Loucy (cell line): Measurements from ENCODE around the gene ARHGAP42.

Experiments
- EZH2phosphoT487 ChIP-seq: fragments of 200-600 bp; IDR thresholded peaks from 2 replicates; pipeline ENCODE4 v1.6.1; 2018; ENCODE audit warnings: antibody characterized with exemption, mild to moderate bottlenecking, moderate library complexity, borderline replicate concordance
- TF ChIP-seq, protein P1 (sequence below): fragments of 200-600 bp; sonication (generic); conservative IDR thresholded peaks from 2 replicates; pipeline ENCODE4 v1.5.1; 2014; ENCODE audit warnings: mild to moderate bottlenecking, antibody characterized with exemption, low read length

DNA sequence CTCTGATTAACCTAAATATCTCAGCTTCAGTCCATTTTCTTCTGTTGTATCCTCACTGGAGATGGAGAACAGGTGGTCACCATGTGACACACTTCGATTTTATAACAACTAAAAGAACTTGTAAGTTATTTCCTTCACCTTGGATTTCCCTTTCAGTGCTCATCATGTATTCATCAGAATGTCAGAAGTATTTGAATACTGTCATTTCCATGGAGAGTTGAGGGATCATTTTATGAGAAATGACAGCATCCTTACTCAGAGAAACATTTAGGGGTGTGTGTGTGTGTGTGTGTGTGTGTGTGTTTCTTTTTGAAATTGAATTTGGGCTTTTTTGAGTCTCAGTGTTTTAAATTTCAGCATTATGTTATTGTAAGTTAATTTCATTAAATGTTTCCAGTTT lies 205.8 kb downstream of the ARHGAP42 start:
- TF ChIP-seq, protein P1, sequence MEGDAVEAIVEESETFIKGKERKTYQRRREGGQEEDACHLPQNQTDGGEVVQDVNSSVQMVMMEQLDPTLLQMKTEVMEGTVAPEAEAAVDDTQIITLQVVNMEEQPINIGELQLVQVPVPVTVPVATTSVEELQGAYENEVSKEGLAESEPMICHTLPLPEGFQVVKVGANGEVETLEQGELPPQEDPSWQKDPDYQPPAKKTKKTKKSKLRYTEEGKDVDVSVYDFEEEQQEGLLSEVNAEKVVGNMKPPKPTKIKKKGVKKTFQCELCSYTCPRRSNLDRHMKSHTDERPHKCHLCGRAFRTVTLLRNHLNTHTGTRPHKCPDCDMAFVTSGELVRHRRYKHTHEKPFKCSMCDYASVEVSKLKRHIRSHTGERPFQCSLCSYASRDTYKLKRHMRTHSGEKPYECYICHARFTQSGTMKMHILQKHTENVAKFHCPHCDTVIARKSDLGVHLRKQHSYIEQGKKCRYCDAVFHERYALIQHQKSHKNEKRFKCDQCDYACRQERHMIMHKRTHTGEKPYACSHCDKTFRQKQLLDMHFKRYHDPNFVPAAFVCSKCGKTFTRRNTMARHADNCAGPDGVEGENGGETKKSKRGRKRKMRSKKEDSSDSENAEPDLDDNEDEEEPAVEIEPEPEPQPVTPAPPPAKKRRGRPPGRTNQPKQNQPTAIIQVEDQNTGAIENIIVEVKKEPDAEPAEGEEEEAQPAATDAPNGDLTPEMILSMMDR: no peak
- no peak for TF ChIP-seq EZH2phosphoT487
